HG03354 (cell line): Measurements from ENCODE around the gene SMG1.
"Not testable (repeated sequence)": the region's sequence is repeated elsewhere in the genome, so short reads cannot be mapped to it uniquely, and the experiment has no call there.

Experiments
- ATAC-seq: cut with Tn5 transposase; IDR thresholded peaks from one replicate; pipeline ENCODE4 v1.9.1; 2021; ENCODE audit warnings: mild to moderate bottlenecking; ENCODE audit not compliant: unreplicated experiment, poor library complexity, severe bottlenecking

Gene SMG1

GRCh38 chr16:18780460-18781026, 145.7 kb downstream of the SMG1 start:
- ATAC-seq: not testable (repeated sequence)

- ATAC-seq: not testable (repeated sequence)
Measured at GRCh38 chr16:18777664-18778063, 148.5 kb downstream of the SMG1 start.

- not testable (repeated sequence) for ATAC-seq
Measured at GRCh38 chr16:18776334-18776733, 149.9 kb downstream of the SMG1 start.

- not testable (repeated sequence) for ATAC-seq
Measured at GRCh38 chr16:18774651-18775050, 151.6 kb downstream of the SMG1 start.

GRCh38 chr16:18772171-18772570, 154.0 kb downstream of the SMG1 start:
- ATAC-seq: not testable (repeated sequence)

GRCh38 chr16:18770336-18770962, 155.8 kb downstream of the SMG1 start:
- not testable (repeated sequence) for ATAC-seq

GRCh38 chr16:18767217-18767616, 159.0 kb downstream of the SMG1 start:
- peak; percentile 58 for ATAC-seq

- peak; percentile 57 for ATAC-seq
Measured at GRCh38 chr16:18762713-18763112, 163.5 kb downstream of the SMG1 start.

- ATAC-seq: peak; percentile 63
Measured at GRCh38 chr16:18759598-18760520, 166.3 kb downstream of the SMG1 start.

GRCh38 chr16:18757960-18758660, 168.1 kb downstream of the SMG1 start:
- ATAC-seq: not testable (repeated sequence)

GRCh38 chr16:18756639-18757038, 169.6 kb downstream of the SMG1 start:
- ATAC-seq: not testable (repeated sequence)
